ENCODE measurements around the gene ARHGAP44.

Gene ARHGAP44

DNA sequence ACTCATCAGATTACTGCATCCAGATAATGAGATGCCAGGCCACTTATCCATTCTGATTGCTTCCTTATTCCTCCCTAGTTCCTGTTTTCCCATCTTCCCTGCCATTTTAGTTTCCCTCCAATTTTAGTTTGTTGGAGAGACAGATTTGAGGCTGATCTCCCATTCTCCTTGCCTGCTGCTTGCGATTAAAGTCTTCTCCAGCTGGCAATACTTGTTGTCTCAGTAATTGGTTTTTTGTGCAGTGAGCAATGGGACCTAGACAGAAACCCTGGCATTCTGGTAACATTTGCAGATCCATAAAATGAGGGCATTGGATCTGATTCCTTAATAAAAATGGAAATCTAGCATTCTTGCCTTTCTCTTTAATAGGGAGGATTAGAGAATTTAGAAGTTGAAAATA is 246.1 kb downstream of the ARHGAP44 start:
- H3K4me3 ChIP-seq (ENCODE audit: low read depth, low read length): no peak overlapping the region
- TF ChIP-seq, protein P1, sequence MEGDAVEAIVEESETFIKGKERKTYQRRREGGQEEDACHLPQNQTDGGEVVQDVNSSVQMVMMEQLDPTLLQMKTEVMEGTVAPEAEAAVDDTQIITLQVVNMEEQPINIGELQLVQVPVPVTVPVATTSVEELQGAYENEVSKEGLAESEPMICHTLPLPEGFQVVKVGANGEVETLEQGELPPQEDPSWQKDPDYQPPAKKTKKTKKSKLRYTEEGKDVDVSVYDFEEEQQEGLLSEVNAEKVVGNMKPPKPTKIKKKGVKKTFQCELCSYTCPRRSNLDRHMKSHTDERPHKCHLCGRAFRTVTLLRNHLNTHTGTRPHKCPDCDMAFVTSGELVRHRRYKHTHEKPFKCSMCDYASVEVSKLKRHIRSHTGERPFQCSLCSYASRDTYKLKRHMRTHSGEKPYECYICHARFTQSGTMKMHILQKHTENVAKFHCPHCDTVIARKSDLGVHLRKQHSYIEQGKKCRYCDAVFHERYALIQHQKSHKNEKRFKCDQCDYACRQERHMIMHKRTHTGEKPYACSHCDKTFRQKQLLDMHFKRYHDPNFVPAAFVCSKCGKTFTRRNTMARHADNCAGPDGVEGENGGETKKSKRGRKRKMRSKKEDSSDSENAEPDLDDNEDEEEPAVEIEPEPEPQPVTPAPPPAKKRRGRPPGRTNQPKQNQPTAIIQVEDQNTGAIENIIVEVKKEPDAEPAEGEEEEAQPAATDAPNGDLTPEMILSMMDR (IDR thresholded peaks at IDR 0.05; ENCODE audit: borderline replicate concordance, insufficient read depth, low read depth, low read length): no peak

DNA sequence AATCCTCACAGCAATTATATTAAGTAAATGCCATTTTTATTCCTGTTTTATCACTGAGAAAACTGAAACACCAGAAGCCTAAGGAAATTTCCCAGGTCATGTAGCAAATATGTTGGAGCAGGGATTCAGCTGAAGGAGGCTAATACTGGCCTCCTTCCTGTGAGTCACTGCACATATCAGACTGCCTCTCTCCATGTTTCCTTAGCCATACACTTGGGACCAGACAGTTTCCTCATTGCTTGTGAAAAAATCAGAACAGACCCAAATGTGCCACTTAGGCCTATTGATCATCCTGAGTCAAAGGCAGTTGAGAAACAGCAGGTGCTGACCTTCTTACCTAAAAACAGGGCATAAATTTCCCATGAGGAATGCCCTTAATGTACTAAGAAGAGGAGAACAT is 247.5 kb downstream of the ARHGAP44 start:
- TF ChIP-seq, protein P1 (IDR thresholded peaks at IDR 0.05; ENCODE audit: borderline replicate concordance, insufficient read depth, low read depth, low read length): no peak
- H3K4me3 ChIP-seq (ENCODE audit: low read depth, low read length): no peak overlapping the region

DNA sequence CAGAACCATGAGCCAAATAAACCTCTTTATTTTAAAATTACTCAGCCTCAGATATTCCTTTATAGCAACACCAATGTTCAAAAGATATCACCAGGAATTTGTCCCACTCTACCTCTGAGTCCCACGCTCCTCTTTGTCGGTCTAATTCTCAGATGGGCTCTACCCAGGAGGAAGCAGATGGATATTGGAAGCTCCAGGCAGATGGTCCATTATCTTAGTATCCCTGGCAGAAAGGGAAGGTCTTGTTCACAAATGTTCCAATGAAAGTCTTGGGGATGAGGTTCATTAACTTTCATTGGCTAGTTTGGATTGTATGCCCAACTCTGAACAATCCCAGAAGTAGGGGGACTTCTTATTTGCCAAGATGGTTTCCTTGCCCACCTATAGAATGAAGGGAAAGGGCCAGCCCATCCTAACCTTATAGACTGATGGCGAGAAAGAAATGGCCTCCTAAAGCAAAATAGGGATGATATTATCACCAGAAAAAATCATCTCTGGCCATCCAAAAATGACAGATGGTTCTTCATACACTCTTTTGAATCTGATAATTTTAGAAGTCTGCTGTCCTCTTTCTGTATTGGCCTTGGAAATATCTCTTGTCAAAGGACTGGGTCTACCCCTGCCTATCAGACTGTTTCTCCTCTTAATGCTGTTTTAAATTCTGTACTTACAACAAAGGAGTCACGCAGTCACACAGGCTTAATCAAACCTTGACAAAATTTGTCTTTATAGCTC is 249.8 kb downstream of the ARHGAP44 start:
- no peak overlapping the region for H3K4me3 ChIP-seq (ENCODE audit: low read depth, low read length)
- TF ChIP-seq, protein P1 (IDR thresholded peaks at IDR 0.05; ENCODE audit: borderline replicate concordance, insufficient read depth, low read depth, low read length): no peak
